ENCODE measurements around the gene KLC1.

Gene KLC1

DNA sequence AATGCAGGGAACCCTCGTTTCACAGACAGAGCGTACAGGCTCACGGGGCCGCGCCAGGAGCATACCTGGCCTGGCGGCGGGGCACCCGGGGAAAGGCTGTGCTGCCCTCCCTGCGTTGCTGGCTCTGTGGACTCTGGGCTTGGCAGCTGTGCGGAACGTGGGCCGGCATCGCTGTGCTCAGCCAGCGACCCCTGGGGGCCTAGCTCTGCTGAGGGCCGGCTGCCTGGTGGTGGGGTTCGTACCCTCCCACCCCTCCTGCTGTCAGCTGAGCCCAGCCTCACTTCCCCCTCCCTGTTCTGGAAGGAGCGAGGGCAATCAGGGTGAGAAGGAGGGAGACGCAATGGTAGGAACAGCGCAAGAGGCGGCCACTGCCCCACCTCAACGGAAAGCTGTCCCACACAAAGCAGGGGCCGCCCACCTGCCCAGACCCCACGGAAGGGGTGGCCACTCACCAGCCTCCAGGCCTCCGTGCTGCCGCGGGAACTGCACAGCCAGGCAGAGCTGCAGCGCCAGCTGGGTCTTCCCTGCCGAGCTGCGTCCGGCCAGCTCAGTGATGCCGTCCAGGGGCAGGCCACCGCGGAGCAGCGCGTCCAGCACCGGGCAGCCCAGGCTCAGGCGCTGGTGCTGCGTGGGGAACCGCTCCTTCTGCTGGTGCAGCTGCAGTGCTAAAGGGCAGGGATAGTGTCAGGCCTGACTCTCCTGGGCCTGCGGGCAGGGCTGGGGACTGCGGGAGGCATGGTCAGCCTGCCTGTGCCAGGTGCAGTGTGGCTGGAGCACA lies 77.7 kb downstream of the KLC1 start:
- no peak for DNase-seq

DNA sequence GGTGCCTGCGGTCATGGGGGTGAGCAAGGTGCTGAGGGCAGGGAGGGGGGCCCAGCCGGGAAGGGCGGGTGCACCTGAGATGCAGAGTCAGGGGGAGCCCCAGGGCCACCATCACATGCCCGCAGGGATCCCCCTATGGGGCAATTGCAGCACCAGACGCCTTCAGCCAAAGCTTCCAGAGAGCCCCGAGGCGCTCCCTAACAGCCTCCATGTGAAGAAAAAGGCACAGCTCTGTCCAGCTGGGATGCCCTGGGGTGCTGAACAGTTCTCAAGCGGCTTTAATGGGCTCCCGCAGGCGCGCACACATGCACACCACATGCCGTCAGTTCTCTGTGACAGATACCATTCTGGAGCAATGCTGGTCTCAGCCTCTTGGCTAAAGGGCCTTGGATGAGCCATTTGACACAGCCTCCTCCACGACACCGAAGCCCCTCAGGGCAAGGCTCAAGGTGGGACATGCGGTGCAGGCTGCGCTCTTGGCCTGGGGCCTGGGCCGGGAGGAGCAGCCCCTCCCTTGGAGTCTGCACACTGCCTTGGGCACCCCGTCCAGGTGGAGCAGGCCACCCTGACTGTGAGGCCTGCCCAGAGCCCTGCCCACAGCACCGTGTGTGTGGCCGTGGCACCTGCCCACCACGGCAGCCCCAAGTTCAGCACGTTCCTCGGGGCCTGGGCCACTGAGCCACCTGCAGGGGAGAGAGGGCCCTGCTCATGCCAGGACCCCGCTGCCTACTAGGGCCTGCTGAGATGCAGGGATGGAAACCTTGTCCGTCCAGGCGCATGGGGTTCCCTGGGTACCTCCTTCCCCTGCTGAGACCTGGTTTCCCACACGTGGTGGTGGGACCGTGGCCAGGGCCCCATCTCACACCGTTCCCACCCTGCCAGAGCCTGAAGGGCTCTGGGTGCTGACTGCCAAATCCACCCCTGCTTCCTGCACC lies 78.6 kb downstream of the KLC1 start:
- DNase-seq: no peak

DNA sequence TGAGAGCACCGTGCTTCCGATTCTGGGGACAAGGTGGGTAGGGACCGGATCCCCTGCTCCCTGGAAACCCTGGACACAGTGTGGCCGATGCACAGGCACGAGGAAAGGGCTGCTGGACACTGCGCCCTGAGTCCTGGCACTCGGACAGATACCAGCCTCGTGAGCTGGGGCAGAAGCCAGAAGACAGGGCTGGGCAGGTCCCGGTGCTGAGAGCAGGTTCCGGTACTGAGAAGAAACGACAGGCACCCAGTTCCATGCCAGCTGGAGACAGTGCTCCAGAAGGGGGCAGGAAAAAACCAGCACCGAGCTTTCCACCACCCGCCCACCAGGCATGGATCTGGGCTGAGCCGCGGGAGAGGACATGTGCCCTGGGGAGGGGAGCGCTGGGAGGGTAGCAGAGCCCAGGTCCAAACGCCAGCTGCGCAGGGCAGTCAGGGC lies 79.8 kb downstream of the KLC1 start:
- no peak for DNase-seq

DNA sequence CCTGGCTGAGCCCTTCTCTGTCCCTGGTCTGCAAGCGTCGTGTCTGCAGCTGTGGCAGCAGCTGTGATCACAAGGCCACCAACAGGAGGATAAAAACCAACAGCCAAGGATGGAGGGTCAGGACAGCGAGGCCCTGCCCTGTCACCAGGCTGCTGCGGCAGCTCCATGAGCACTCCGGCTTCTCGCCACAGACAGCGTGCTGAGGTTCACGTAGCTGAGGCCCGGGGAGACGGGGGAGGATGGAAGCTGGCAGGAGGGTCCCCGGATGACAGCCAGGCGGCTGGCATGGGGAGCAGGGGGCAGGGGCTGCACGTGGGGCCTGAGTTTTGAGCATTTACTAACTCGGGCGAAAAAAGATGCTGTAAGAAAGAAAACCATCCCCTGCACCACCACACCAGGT lies 80.8 kb downstream of the KLC1 start:
- no peak for DNase-seq

DNA sequence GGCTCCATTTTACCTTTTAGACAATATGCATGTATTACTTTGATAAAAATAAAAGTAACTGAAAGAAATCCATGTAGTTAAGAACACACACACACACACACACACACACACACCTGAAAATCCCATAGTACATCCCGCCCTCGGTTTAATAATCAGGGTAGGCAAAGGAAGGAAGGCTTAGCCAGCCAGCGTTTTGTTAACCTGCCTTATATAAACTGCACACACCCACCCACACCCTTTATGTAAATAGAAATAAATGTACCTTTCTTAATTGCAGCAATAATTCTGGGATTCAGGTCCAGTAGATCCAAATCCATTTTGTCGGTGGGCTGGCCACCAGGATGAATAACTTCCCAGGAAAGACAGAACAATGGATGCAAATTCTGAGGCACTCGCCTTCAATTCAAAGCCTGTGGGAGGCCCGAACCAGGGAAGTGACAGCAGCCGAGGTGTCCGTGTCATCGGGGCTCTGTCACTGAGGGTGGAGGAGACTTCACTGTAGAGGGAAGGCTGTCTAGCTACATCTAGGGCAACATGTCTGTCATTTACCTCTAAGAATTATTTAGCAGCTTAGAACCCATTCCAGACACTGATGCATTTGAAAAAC lies 81.9 kb downstream of the KLC1 start:
- DNase-seq: no peak

DNA sequence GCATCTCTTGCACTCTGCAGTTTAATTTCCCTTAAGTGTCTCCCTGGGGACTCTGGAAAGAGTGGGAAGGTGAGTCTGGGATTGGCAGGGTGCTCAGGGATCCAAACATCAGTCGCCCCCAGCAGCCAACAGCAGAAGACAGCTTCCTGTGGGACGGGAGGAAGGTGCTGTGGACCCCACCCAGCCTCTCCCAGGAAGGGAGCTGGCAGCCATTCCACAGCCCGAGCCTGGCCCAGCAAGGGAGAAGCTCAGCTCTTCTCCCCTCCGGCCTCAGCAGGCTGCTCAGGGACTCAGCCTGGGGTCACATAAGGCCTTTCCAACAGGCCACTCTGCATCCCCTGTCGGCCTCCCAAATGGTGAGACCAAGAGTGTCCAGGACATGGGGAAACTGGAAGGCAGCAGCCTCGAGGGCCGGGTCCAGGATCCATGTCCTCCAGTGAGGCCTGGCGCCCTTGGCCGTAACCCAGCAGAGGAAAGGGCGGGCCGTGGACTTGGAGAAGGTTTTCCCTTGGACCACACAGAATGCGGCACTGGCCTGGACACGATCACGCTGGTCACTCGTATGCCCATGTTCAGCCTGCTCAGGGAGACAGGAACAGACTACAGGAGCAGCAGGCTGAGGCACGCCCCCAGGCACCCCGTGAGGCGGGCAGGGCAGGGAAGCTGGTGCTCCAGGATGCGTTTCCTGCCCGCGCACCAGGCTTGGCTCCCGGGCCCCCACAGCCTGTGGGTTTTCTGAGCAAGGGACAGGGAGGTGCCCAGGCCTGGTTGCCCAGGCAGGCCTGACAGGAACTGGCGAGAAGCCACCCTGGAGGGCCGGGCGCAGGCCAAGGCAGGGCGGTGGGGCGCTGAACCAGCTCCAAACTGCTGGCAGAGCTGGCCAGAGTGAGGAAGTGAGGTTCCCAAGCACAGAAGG lies 82.8 kb downstream of the KLC1 start:
- no peak for DNase-seq

DNA sequence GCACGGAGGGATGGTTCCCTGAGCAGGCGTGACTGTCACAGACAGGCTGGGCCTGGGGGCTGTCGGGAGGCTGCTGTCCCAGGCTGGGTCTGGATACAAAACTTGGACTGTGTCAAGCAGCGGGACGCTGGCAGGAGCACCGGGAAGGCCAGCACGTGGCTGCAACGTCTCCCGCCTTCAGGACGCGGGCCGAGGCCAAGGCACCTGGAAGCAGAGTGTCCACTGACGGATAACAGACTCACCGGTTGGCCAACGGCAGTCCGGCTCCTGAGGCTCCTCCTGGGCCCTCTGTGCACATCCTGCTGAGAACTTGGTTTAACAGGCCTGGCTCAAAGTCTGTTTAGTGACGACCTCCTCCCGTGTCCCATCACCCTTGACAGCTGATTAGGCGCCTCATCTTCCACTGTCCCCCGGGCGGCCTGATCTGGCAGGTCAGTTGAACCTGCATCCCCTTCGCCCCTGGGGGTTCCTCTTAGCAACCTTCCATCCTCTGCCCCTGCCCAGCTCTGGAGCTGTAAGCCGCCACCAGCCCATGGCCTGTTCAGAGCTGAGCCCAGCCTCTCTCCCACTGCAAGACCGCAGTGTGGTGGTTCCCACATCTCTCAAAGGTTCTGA lies 83.7 kb downstream of the KLC1 start:
- no peak for DNase-seq

DNA sequence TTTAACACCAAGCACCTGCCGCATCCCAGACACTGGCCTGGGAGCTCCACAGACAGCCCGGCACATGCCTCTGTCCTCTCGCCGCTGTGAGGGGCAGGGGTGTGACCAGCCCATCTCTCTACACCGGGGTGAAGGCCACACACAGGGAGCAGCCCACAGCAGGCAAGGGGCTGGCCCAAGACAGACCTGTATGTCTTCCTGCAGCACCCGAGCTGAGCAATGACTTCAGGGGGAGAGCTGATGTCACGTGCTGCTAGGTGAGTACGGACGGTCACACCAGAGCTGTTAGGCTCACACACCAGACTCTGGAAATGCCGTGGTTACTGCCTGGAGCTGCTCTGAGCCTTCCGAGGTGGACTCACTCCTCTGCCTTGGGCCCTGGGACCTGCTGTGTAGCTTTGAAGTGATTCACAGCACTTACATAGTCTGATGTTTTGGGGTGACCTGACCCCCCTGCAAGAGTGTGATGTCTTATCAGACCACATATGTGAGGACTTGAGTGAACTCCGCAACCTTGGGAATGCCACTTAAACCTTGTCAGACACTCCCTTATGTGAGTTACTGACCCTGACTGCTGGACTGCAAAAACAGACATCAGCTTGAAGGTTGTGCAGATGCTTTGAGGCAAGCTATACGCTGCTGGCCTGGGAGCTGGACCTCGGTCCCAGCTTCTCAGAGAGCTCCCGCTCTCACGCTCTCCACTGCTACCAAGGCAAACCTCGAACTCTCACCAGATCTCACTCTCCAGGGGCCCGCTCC lies 84.5 kb downstream of the KLC1 start:
- no peak for DNase-seq

DNA sequence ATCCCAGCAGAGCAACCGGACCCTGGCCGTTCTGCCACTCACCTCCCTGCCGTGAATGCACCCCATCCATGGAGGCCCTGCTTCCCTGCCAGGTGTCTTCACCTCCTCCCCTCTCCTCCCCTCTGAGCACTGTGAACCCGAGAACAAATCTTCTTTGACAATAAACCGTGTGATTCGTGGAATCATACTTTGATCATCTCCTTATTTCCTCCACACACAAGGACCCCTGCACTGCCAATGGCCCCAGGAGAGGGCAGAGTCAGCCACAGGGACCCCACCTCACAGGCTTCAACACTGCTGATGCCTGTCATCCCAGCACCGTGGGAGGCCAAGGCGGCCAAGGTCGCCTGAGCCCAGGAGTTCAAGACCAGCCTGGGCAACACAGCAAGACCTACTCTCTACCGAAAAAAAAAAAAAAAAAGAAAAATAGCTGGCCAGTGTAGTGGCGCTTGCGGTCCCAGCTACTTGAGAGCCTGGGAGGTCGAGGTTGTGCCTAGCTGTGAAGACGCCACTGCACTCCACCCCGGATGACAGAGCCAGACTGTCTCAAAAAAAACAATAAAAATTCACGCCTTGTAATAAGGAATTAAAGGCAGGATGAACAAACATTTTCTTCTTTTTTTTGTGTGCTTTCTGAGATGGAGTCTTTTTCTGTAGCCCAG lies 85.2 kb downstream of the KLC1 start:
- no peak for DNase-seq

DNA sequence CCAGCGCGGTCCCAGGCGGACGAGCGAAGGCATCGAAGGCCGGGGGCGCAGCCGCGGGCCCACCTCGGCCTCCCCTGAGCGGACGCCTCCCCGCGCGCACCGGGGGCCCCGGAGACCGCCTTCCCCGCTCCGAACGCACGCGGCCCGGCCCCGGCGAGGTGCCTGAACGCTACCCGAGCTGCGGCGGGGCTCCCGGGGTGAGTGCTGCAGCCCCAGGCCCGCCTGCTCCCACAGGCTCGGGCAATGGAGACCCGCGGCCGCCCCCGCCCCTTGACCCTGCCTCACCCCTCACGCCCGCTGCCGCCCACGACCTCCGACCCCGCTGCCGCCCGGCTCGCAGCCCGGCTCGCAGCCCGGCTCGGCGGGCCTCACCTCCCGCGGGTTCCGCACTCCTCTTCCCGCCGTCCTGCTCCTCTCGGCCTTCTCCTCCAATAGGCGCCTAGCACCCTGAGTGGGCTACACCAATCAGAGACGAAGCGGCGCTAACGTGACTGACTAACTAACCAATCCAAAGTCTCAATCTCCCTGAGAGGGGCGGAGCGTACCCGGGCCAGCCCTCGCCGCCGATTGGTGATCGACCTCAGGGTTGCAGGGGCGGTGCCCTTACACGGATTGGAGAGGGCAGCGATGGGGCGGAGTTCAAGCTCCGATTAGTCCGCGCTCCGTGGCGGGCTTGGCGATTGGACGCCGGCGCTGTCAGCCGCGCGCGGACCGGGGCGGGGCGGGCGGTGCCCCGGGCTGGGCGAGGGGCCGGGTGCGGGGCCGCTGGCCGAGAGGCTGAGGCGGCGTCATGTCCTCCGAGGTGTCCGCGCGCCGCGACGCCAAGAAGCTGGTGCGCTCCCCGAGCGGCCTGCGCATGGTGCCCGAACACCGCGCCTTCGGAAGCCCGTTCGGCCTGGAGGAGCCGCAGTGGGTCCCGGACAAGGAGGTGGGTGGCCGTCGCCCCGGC lies 86.3 kb downstream of the KLC1 start, which contains the start of the genes XRCC3 and ZFYVE21:
TSS of gene XRCC3 (minus strand) at position 400 of the 949 bp plus-strand sequence. CDS start 4,364 bp downstream, outside the sequence.
TSS of gene ZFYVE21 (plus strand) at position 759 of the 949 bp plus-strand sequence. CDS start at position 791, 32 bp downstream.
- peak; percentile 99 for DNase-seq

DNA sequence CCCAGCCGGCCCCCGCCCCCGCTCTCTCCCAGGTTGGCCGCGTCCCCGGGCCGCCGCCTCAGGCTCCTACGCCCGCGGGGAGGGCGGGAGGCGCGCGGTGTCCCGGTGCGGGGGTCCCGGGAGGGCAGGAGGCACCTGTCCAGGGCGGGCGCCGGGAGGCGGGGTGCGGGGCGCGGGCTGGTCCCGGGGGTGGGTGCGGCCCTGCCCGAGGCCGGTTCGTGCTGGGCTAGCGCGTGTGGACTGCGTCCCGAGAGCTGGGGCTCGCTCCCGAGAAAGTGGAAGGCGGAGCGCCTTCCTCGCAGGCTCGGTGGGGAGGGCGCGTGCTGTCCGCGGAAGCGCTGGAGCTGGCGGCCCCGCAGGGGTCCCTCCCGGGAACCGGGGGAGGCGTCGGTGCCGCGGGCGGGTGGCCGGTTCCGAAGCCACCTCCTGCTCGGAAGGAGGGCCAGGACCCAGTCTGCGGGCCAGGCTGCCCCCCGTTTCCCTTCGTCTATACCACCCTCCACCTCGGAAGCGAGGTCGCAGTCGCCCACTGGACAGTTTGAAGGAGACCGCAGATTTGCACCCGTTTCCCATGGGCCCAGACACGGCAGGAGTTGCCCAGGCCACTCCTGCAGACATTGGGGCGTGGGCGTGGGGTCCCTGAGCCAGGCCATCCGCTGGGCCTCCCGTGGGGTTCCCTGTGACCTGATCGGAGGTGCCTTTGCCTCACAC lies 87.2 kb downstream of the KLC1 start:
- DNase-seq: no peak

DNA sequence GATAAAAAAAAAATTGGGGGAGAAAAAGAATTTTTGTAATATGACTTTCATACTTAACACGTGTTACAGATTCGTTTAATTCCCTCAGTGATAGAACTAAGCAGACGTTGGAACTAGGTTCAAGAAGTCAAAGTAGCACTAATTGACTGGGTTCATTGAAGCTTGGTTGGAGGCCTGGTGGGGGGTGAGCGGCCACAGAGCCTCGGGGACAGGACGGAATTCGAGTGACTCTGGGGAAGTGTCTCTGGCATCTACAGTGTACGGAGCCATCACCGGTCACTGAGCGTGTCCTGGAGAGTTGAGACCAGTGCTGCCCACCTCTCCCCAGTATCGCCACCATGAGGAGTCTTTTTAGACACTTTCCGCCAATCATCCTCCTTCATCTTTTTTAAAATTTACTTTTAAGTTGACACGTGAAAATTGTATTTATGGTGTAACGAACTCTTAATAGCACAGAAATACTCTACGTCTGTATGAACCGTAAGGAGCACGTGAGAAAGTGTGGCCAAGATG lies 87.9 kb downstream of the KLC1 start:
- DNase-seq: no peak

DNA sequence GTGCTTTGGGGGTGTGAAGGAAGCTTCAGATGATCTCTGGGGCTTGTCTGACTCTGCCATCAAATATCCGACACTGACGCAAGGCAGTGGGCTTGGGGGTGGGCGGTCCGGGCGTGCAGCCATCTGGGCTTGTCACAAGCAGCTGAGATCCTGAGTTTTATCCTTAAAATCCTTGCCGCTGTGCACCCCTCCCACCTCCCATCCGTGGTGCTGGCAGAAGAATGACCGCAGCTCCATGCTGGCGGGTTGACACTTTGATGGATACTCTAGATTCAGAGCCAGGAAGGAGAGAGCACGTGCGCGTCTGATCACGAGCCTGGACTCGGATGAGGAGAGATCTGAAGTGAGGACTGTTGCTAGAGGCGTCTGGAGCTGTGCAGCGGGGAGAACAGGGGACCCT lies 89.6 kb downstream of the KLC1 start:
- DNase-seq: no peak

DNA sequence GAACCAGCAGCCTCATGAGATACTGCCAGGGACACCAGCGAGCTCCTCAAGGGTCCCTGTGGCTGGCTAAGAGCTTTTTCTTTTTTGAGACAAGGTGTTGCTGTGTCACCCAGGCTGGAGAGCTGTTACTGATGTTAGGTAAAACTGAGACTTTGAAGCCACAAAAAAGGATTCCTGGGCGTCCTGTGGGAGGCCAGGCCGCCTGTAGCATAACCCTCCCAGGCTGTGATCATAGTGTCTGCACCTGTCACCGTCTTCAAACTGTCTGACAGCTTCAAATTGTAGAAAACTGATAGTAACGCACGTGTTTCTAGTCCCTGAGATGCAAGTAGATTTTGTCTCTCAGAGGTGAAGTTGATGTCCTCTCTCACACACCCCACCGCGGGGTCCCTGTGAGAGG lies 90.7 kb downstream of the KLC1 start:
- no peak for DNase-seq

DNA sequence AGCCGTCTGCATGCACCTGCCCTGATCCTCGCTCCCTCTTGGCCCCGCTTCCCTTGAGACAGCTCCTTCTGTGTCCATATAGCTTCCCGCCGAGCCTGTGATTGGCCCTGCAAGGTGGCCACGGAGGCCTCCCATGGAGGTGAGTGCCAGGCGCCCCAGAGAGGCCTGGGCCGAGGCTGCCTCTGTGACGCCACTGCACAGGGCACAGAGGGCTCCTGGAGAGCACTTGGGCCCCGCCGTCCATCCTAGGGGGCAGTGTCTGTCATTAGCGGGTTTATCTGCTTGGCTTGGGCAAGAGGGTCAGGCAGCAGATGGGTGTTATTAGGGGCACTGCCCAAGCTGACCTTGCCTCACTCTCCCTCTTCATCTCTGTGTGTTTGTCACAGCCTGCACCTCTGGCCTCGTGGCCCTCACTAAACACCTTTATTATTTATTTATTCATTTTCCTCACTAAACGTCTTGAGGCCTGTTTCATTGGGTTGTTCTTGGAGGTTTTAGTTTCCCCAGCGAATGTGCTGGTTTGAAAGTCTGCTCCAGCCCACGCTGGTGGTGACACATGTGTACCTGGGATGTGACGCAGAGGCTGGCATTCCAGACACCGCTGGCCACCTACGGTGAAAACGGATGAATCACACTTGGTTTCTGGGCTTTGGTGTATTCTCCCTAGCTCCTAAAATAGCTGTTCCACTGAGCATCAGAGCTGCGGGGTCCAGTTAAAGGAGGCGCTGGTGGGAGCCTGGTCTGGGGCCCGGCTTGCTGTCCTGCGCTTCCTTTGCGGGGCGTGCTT lies 92.5 kb downstream of the KLC1 start:
- DNase-seq: no peak

DNA sequence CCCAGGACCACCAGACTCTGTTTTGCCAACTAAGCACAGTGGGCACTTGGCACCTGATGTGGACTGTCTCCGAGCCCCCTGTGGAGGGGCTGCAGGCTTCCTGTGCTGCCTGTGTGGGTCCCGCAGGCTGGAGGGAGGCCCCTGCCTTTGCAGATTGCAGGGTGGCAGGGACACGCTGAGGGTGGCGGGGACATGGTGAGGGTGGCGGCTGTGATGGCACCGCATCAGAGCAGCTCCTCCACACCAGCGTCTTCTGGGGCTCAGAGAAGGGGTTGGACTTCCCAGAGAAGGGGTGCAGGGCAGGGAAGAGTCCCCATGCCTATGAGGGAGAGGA lies 94.7 kb downstream of the KLC1 start:
- no peak for DNase-seq

DNA sequence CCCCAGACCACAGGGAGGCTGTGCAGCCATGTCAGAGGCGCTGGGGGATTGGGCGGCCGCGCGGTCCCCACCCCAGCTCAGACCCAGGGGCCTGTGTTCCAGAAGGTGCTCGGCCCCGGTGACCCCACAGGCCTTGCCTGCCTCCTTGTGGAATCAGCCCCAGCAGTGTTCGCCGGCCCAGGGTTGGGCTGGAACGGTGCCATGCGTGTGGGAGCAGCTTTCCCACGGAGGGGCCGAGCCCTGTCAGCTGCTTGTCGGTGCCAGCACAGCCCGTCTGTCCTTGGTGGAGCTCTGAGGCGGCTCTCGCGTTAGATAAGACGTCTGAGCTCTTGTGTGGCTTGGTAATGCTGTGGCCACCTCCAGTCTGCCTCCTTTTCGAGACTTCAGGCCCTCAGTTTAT lies 95.1 kb downstream of the KLC1 start:
- no peak for DNase-seq

Measured in Kasumi-1 (cell line).